PFSK-1 (cell line): ENCODE measurements around the gene PCDHA7.

Experiments used
- POLR2AphosphoS5 ChIP-seq: IDR thresholded peaks from 2 replicates; pipeline ENCODE4 v1.6.1; 2012; ENCODE audit warnings: low read depth, mild to moderate bottlenecking, control low read depth, low read length, moderate library complexity
- REST ChIP-seq, 2 experiments: IDR thresholded peaks; 2 replicates each; pipeline versions ENCODE4 v1.6.1 to v1.8.0; 2011 to 2012; ENCODE audit warnings: low read depth in 2 of 2, low read length in 2 of 2, control low read depth in 1 of 2, inconsistent platforms in 1 of 2, mild to moderate bottlenecking in 1 of 2, moderate library complexity in 1 of 2; ENCODE audit not compliant: insufficient read depth in 1 of 2
- TAF1 ChIP-seq: IDR thresholded peaks from 2 replicates; pipeline ENCODE4 v1.6.1; 2012; ENCODE audit warnings: low read length, control low read depth, borderline replicate concordance; ENCODE audit not compliant: insufficient read depth

DNA sequence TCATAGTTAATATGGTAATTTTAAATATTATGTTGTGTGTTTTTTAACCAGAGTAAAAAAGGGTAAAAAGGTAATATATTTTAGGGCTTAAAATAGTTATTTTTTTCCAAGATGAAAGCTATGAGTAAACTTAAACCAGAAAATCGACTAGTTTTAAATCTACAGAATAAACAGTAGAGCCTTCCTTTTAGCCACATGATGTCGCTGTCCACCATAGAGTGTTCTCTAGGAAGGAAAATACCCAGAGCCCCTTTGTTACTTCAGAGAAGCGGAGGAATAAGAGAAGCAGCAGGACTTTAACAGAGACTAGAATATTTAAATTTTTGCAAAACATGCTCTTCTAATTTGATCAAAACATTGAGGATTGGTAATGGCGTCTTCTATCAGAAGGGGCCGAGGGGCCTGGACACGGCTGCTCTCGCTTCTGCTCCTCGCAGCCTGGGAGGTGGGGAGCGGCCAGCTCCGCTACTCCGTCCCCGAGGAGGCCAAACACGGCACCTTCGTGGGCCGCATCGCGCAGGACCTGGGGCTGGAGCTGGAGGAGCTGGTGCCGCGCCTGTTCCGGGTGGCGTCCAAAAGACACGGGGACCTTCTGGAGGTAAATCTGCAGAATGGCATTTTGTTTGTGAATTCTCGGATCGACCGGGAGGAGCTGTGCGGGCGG lies 39.3 kb upstream of the PCDHA7 start, which contains the start of gene PCDHA2:
- no peak for TF ChIP-seq POLR2AphosphoS5
- TF ChIP-seq REST (IDR thresholded peaks at IDR 0.05; ENCODE audit: insufficient read depth in 1 of 2, low read depth in 2 of 2, low read length in 2 of 2): no peak
- no peak for TF ChIP-seq TAF1
